ENCODE measurements around the gene ADRA2C. TPM values are rescaled to one million over a fixed set of nuclear protein-coding genes. Genes with fewer than 3 reads are reported as not detected.

ADRA2C gene
- total RNA-seq, 1 experiment from 2014 or later: 23.5 TPM

GRCh38 chr4:3739577-3739976 is 26.6 kb upstream of the ADRA2C start:
- POLR2A ChIA-PET: no interaction called here
- CTCF ChIA-PET: no interaction called here
- no peaks in the 10 kb centered on the region for H3K27me3 ChIP-seq (ENCODE audit: control insufficient read depth, insufficient read depth, low read length)
- no peak for ATAC-seq
- intact Hi-C loops (cut with micrococcal nuclease; ENCODE audit: unreplicated experiment) (no loop called here), in situ Hi-C loops (cut with HindIII; ENCODE audit: low pct_unique_long_range_greater_than_20kb, low sequenced_read_pairs) (no loop called here)
- peaks cover under 1% of the 10 kb centered on the region; the same call in 1 of the 2 replicates for H3K4me1 ChIP-seq (ENCODE audit: control insufficient read depth, insufficient read depth, low read length)
- no TSS peak for BruUV-seq (replicated peaks)
- no peak overlapping the region for H3K4me3 ChIP-seq (ENCODE audit: low read depth in 2 of 2, low read length in 2 of 2)
- no peaks in the 10 kb centered on the region for H3K9me3 ChIP-seq (ENCODE audit: control insufficient read depth, insufficient read depth, low read depth, low read length)
- no peak for DNase-seq (ENCODE audit: low read depth, low spot score)
- no peak overlapping the region for H3K27ac ChIP-seq (ENCODE audit: low read length)
- H3K36me3 ChIP-seq (ENCODE audit: control insufficient read depth, insufficient read depth, low read length): no peaks in the 10 kb centered on the region
- TF ChIP-seq REST (IDR thresholded peaks at IDR 0.05; ENCODE audit: insufficient read depth in 1 of 2, low read depth in 2 of 2, low read length in 1 of 2) (no peak), CTCF (IDR thresholded peaks at IDR 0.05) (no peak), TCF7L2 (IDR thresholded peaks at IDR 0.05; ENCODE audit: low read depth, low read length) (no peak), POLR2AphosphoS5 (IDR thresholded peaks at IDR 0.05; ENCODE audit: low read depth, low read length) (no peak), SIN3A (IDR thresholded peaks at IDR 0.05; ENCODE audit: borderline replicate concordance, insufficient read depth, low read depth, low read length) (no peak)

- no peaks in the 10 kb centered on the region for H3K36me3 ChIP-seq (ENCODE audit: control insufficient read depth, insufficient read depth, low read length)
- CTCF ChIA-PET: no interaction called here
- H3K27me3 ChIP-seq (ENCODE audit: control insufficient read depth, insufficient read depth, low read length): no peaks in the 10 kb centered on the region; the same call in 1 of the 2 replicates
- H3K9me3 ChIP-seq (ENCODE audit: control insufficient read depth, insufficient read depth, low read depth, low read length): no peaks in the 10 kb centered on the region
- no peak for ATAC-seq
- intact Hi-C loops (cut with micrococcal nuclease; ENCODE audit: unreplicated experiment): no loop called here
- no peak for DNase-seq (ENCODE audit: low read depth, low spot score)
- BruUV-seq (replicated peaks): no TSS peak
- TF ChIP-seq SIN3A (IDR thresholded peaks at IDR 0.05; ENCODE audit: borderline replicate concordance, insufficient read depth, low read depth, low read length): no peak
- no peak overlapping the region for H3K4me3 ChIP-seq (ENCODE audit: low read depth in 2 of 2, low read length in 2 of 2)
- no peak overlapping the region for H3K27ac ChIP-seq (ENCODE audit: low read length)
- POLR2A ChIA-PET: no interaction called here
- in situ Hi-C loops (cut with HindIII; ENCODE audit: low pct_unique_long_range_greater_than_20kb, low sequenced_read_pairs): no loop called here
- peaks cover 6% of the 10 kb centered on the region for H3K4me1 ChIP-seq (ENCODE audit: control insufficient read depth, insufficient read depth, low read length)
Observed at GRCh38 chr4:3740256-3740655, 25.9 kb upstream of the ADRA2C start.

- Histone ChIP-seq H3K27ac (ENCODE audit: low read length) (no peak overlapping the region), H3K4me3 (ENCODE audit: low read depth in 2 of 2, low read length in 2 of 2) (no peak overlapping the region), H3K9me3 (ENCODE audit: control insufficient read depth, insufficient read depth, low read depth, low read length) (no peaks in the 10 kb centered on the region), H3K4me1 (ENCODE audit: control insufficient read depth, insufficient read depth, low read length) (peaks cover 6% of the 10 kb centered on the region), H3K36me3 (ENCODE audit: control insufficient read depth, insufficient read depth, low read length) (peaks cover 4% of the 10 kb centered on the region; the same call in 1 of the 2 replicates), H3K27me3 (ENCODE audit: control insufficient read depth, insufficient read depth, low read length) (peaks cover 3% of the 10 kb centered on the region; the same call in 1 of the 2 replicates)
- BruUV-seq (replicated peaks): no TSS peak
- DNase-seq (ENCODE audit: low read depth, low spot score) (no peak), ATAC-seq (no peak)
- intact Hi-C loops (cut with micrococcal nuclease; ENCODE audit: unreplicated experiment): no loop called here
- TF ChIP-seq SIN3A (IDR thresholded peaks at IDR 0.05; ENCODE audit: borderline replicate concordance, insufficient read depth, low read depth, low read length): no peak
- no peak for TF ChIP-seq TCF7L2 (IDR thresholded peaks at IDR 0.05; ENCODE audit: low read depth, low read length)
- no peak for TF ChIP-seq POLR2AphosphoS5 (IDR thresholded peaks at IDR 0.05; ENCODE audit: low read depth, low read length)
- TF ChIP-seq REST (IDR thresholded peaks at IDR 0.05; ENCODE audit: insufficient read depth in 1 of 2, low read depth in 2 of 2, low read length in 1 of 2): no peak
- no peak for TF ChIP-seq CTCF (IDR thresholded peaks at IDR 0.05)
- ChIA-PET POLR2A (no interaction called here), CTCF (no interaction called here)
- in situ Hi-C loops (cut with HindIII; ENCODE audit: low pct_unique_long_range_greater_than_20kb, low sequenced_read_pairs): no loop called here
Observed at GRCh38 chr4:3741217-3742011, 24.8 kb upstream of the ADRA2C start.

Data from Panc1 (cell line).